HepG2 (cell line): ENCODE results near the gene MAPKAPK3. TPM values are rescaled to one million over a fixed set of nuclear protein-coding genes. Genes with fewer than 3 reads are reported as not detected.

Experiments used
- CAMTA2 ChIP-seq: sonication (generic); formaldehyde crosslinking; IDR thresholded peaks from 2 replicates; pipeline ENCODE4 v1.4.0; 2020; ENCODE audit warnings: mild to moderate bottlenecking, missing genetic modification reagents, borderline replicate concordance
- EHMT2 ChIP-seq: fragments of 200-600 bp; sonication (generic); IDR thresholded peaks from 2 replicates; pipeline ENCODE4 v1.7.0; 2017; ENCODE audit warnings: antibody characterized with exemption, low read depth, low read length, borderline replicate concordance
- FOXM1 ChIP-seq: sonication (generic); formaldehyde crosslinking; IDR thresholded peaks from 2 replicates; pipeline ENCODE4 v1.5.0; 2020; ENCODE audit warnings: missing genetic modification reagents
- HNRNPL ChIP-seq: fragments of 200-400 bp; formaldehyde crosslinking; IDR thresholded peaks from 2 replicates; pipeline ENCODE4 v1.6.1; 2017; ENCODE audit warnings: mild to moderate bottlenecking, low read depth, low read length
- KLF13 ChIP-seq: sonication (generic); formaldehyde crosslinking; IDR thresholded peaks from 2 replicates; pipeline ENCODE4 v1.4.0; 2020; ENCODE audit warnings: mild to moderate bottlenecking, missing genetic modification reagents
- PATZ1 ChIP-seq: sonication (generic); formaldehyde crosslinking; IDR thresholded peaks from 2 replicates; pipeline ENCODE4 v1.4.0; 2020; ENCODE audit warnings: missing genetic modification reagents
- RBM22 ChIP-seq: fragments of 200-400 bp; formaldehyde crosslinking; optimal IDR thresholded peaks from 2 replicates; pipeline ENCODE3; 2017; ENCODE audit warnings: mild to moderate bottlenecking, low read length, moderate library complexity
- SOX6 ChIP-seq, 2 experiments: fragments of 450-650 bp in 1 of 2; sonication (generic) in 1 of 2; formaldehyde crosslinking in 1 of 2; IDR thresholded peaks; 2 replicates each; pipeline versions ENCODE4 v1.4.0 to v1.6.1; 2017 to 2020; ENCODE audit warnings: antibody characterized with exemption in 1 of 2, mild to moderate bottlenecking in 1 of 2, missing genetic modification reagents in 1 of 2
- ZBED4 ChIP-seq: sonication (generic); formaldehyde crosslinking; IDR thresholded peaks from 2 replicates; pipeline ENCODE4 v1.4.0; 2020; ENCODE audit warnings: missing genetic modification reagents, borderline replicate concordance
- ZFY ChIP-seq: sonication (generic); formaldehyde crosslinking; IDR thresholded peaks from 2 replicates; pipeline ENCODE4 v1.4.0; 2020; ENCODE audit warnings: missing genetic modification reagents
- ZNF513 ChIP-seq: sonication (generic); formaldehyde crosslinking; conservative IDR thresholded peaks from 2 replicates; pipeline ENCODE4 v1.5.0; 2020; ENCODE audit warnings: missing genetic modification reagents
- ZNF572 ChIP-seq: sonication (generic); formaldehyde crosslinking; IDR thresholded peaks from 2 replicates; pipeline ENCODE4 v1.5.1; 2020; ENCODE audit warnings: mild to moderate bottlenecking, missing genetic modification reagents
- ZNF639 ChIP-seq: conservative IDR thresholded peaks from 2 replicates; pipeline ENCODE4 v1.6.1; 2018; ENCODE audit warnings: missing genetic modification reagents
- ZNF687 ChIP-seq: sonication (generic); formaldehyde crosslinking; IDR thresholded peaks from 2 replicates; pipeline ENCODE4 v1.5.1; 2020; ENCODE audit warnings: mild to moderate bottlenecking, missing genetic modification reagents, moderate library complexity
- ZNF749 ChIP-seq: sonication (generic); formaldehyde crosslinking; IDR thresholded peaks from 2 replicates; pipeline ENCODE4 v1.8.0; 2022; ENCODE audit warnings: mild to moderate bottlenecking, missing genetic modification reagents, moderate library complexity, borderline replicate concordance
- polyA plus RNA-seq, 8 experiments: library from polyadenylated mRNA; depleted of rRNA in 3 of 8; stranded (reverse) in 7 of 8; unstranded in 1 of 8; fragments of >200 nt; fragmentation: Illumina TruSeq in 4 of 8; extraction: Trizol in 4 of 8; gene quantifications; 2 replicates each; pipeline versions ENCODE4 v1.2.1 to v1.2.3, GENCODE V29; 2011 to 2016; ENCODE audit warnings: low read depth in 4 of 8, missing spikeins in 1 of 8, mixed read lengths in 1 of 8; ENCODE audit not compliant: insufficient read depth in 1 of 8
- total RNA-seq, 5 experiments: library from RNA; depleted of rRNA; stranded (reverse); fragments of >200 nt; fragmentation: Illumina TruSeq; extraction: Trizol; gene quantifications; 2 replicates each; pipeline ENCODE4 v1.2.3, GENCODE V29; 2016; ENCODE audit warnings: low read depth in 1 of 5

The MAPKAPK3 gene
- total and polyA plus RNA-seq, 2 of the 13 experiments (the other 11 are each of a cell fraction or from before 2014, with no cell fraction given): 39.9 to 41.2 TPM

- TF ChIP-seq ZBED4 (CRISPR knock-in tag) (no peak), EHMT2 (no peak), KLF13 (CRISPR knock-in tag) (no peak), RBM22 (no peak), ZNF572 (0 out of 2 replicates have a peak, but pooled peaks have one; percentile 44), SOX6 (IDR thresholded peaks at IDR 0.05) (no peak), SOX6 (CRISPR knock-in tag; IDR thresholded peaks at IDR 0.05) (0 out of 2 replicates have a peak, but pooled peaks have one; percentile 23), ZNF687 (CRISPR knock-in tag) (peak; percentile 62), CAMTA2 (CRISPR knock-in tag) (no peak), FOXM1 (CRISPR knock-in tag) (no peak), ZNF749 (CRISPR knock-in tag) (no peak), PATZ1 (CRISPR knock-in tag) (0 out of 2 replicates have a peak, but pooled peaks have one; percentile 14), ZFY (CRISPR knock-in tag) (peak; percentile 44; the same call in 1 of the 2 replicates), ZNF513 (CRISPR knock-in tag) (no peak), HNRNPL (0 out of 2 replicates have a peak, but pooled peaks have one; percentile 36), ZNF639 (CRISPR knock-in tag) (no peak)
These were observed 17.7 kb upstream of the MAPKAPK3 start (continued) for GRCh38 chr3:50599115-50599715.
